HCT116 (cell line): ENCODE measurements around the gene FBXO17. TPM values are rescaled to one million over a fixed set of nuclear protein-coding genes. Genes with fewer than 3 reads are reported as not detected.

Source experiments
- ATAC-seq: fragments of 200-7000 bp; cut with Tn5 transposase; 2 replicates; pipeline ENCODE4 v1.9.1; 2020; ENCODE audit warnings: mild to moderate bottlenecking, moderate library complexity
- BruUV-seq: library from RNA; stranded (reverse); fragments of 400-500 nt; replicated peaks from 2 replicates; lab custom pipeline; 2021; lab: Mats Ljungman, UMichigan
- CTCF ChIA-PET: fragments of 300-600 bp; sonication (Branson Sonifier 250); formaldehyde crosslinking; loops from one replicate; lab custom pipeline; 2021; ENCODE audit warnings: antibody characterized with exemption; lab: Charles Lee
- POLR2A ChIA-PET: fragments of 300-600, 350-600 bp; sonication (Branson Sonifier 250); formaldehyde crosslinking; loops from one replicate; lab custom pipeline; 2021; ENCODE audit warnings: antibody characterized with exemption; lab: Charles Lee
- RAD21 ChIA-PET, 2 experiments: fragments of 300-600 bp; sonication (Branson Sonifier 250); formaldehyde crosslinking; loops; one replicate each; lab custom pipeline; 2023; ENCODE audit warnings: low total read pairs in 2 of 2; ENCODE audit not compliant: uncharacterized antibody in 2 of 2, unreplicated experiment in 2 of 2, low non-redundant PET in 1 of 2; lab: Charles Lee
- DNase-seq: peaks from one replicate; pipeline ENCODE4 v3.0.0-alpha.2; 2010; ENCODE audit warnings: low read depth, low spot score
- H2AFZ ChIP-seq: fragments of 200-600 bp; shearing (Covaris generic), sonication (generic); 2 replicates; pipeline ENCODE4 v1.6.1; 2017; ENCODE audit warnings: low read depth, mixed run types, mixed read lengths, antibody characterized with exemption, low read length; ENCODE audit not compliant: poor library complexity, severe bottlenecking
- H3K27ac ChIP-seq: 2 replicates; pipeline ENCODE4 v1.5.1; 2012; ENCODE audit warnings: low read depth, low read length
- H3K27me3 ChIP-seq: fragments of 200-600 bp; sonication (generic); 2 replicates; pipeline ENCODE4 v1.6.1; 2016; ENCODE audit warnings: mixed run types, low read length, mixed read lengths; ENCODE audit not compliant: insufficient read depth
- H3K36me3 ChIP-seq, 2 experiments: fragments of 200-500 bp in 1 of 2; fragments of 200-600 bp in 1 of 2; sonication (Bioruptor generic) in 1 of 2; sonication (generic) in 1 of 2; 2 replicates each; pipeline versions ENCODE4 v1.5.1 to v1.6.1; 2014 to 2016; ENCODE audit warnings: low read length in 2 of 2, inconsistent platforms in 1 of 2, mixed read lengths in 1 of 2, mixed run types in 1 of 2; ENCODE audit not compliant: insufficient read depth in 2 of 2, control insufficient read depth in 1 of 2
- H3K4me1 ChIP-seq, 2 experiments: fragments of 200-600 bp in 1 of 2; sonication (generic) in 1 of 2; 2 replicates each; pipeline versions ENCODE4 v1.5.1 to v1.6.1; 2012 to 2017; ENCODE audit warnings: low read length in 2 of 2, inconsistent platforms in 1 of 2, mild to moderate bottlenecking in 1 of 2, mixed read lengths in 1 of 2, mixed run types in 1 of 2, moderate library complexity in 1 of 2; ENCODE audit not compliant: insufficient read depth in 2 of 2, control insufficient read depth in 1 of 2
- H3K4me2 ChIP-seq: fragments of 200-600 bp; sonication (generic); 2 replicates; pipeline ENCODE4 v1.6.1; 2017; ENCODE audit warnings: mixed run types, low read length, mixed read lengths
- H3K4me3 ChIP-seq, 2 experiments: fragments of 200-600 bp in 1 of 2; sonication (generic) in 1 of 2; replicated peaks in 1 of 2; 2 replicates each; pipeline ENCODE4 v1.5.1; 2011 to 2016; ENCODE audit warnings: low read length in 2 of 2, control low read depth in 1 of 2, low read depth in 1 of 2, mild to moderate bottlenecking in 1 of 2, mixed read lengths in 1 of 2, mixed run types in 1 of 2
- H3K79me2 ChIP-seq: fragments of 200-600 bp; sonication (generic); 2 replicates; pipeline ENCODE4 v1.6.1; 2017; ENCODE audit warnings: mild to moderate bottlenecking, mixed run types, low read length, moderate library complexity, mixed read lengths; ENCODE audit not compliant: insufficient read depth
- H3K9ac ChIP-seq: fragments of 200-600 bp; sonication (generic); 2 replicates; pipeline ENCODE4 v1.6.1; 2016; ENCODE audit warnings: low read length, mixed read lengths
- H3K9me2 ChIP-seq: fragments of 200-600 bp; sonication (generic), shearing (Covaris generic); 2 replicates; pipeline ENCODE4 v1.6.1; 2017; ENCODE audit warnings: mixed run types, mild to moderate bottlenecking, moderate library complexity; ENCODE audit not compliant: insufficient read depth
- H3K9me3 ChIP-seq, 2 experiments: fragments of 200-500 bp in 1 of 2; fragments of 200-600 bp in 1 of 2; sonication (Bioruptor generic) in 1 of 2; sonication (generic) in 1 of 2; 2 replicates each; pipeline ENCODE4 v1.6.1; 2014 to 2017; ENCODE audit warnings: low read length in 2 of 2, mixed read lengths in 2 of 2, inconsistent platforms in 1 of 2, low read depth in 1 of 2, mild to moderate bottlenecking in 1 of 2, mixed run types in 1 of 2, moderate library complexity in 1 of 2; ENCODE audit not compliant: control insufficient read depth in 1 of 2, insufficient read depth in 1 of 2
- H4K20me1 ChIP-seq: fragments of 200-600 bp; sonication (generic), shearing (Covaris generic); 2 replicates; pipeline ENCODE4 v1.6.1; 2017; ENCODE audit warnings: mixed run types, mild to moderate bottlenecking, moderate library complexity; ENCODE audit not compliant: insufficient read depth
- CTCF ChIP-seq, 3 experiments: fragments of 200-600 bp in 1 of 3; sonication (generic) in 1 of 3; IDR thresholded peaks in 2 of 3; conservative IDR thresholded peaks in 1 of 3; 2 replicates each; pipeline ENCODE4 v1.5.1; 2012 to 2017; ENCODE audit warnings: low read depth in 2 of 3, low read length in 2 of 3, antibody characterized with exemption in 1 of 3, borderline replicate concordance in 1 of 3, control low read depth in 1 of 3, mild to moderate bottlenecking in 1 of 3, mixed read lengths in 1 of 3, mixed run types in 1 of 3, moderate library complexity in 1 of 3; ENCODE audit not compliant: insufficient read depth in 1 of 3
- EZH2phosphoT487 ChIP-seq: fragments of 200-600 bp; IDR thresholded peaks from 2 replicates; pipeline ENCODE4 v1.6.1; 2018; ENCODE audit warnings: antibody characterized with exemption, borderline replicate concordance
- FOSL1 ChIP-seq: IDR thresholded peaks from 2 replicates; pipeline ENCODE4 v1.6.1; 2012; ENCODE audit warnings: low read depth
- intact Hi-C: fragments of 100-400 bp; cut with micrococcal nuclease; formaldehyde crosslinking; loops from 2 replicates; pipeline ENCODE4 v1.10.0; 2022
- total RNA-seq: library from RNA; stranded (reverse); gene quantifications from one replicate; pipeline ENCODE4 v1.2.1, GENCODE V29; 2021; ENCODE audit not compliant: unreplicated experiment
- TF ChIP-seq, protein P1 (sequence below): IDR thresholded peaks from 2 replicates; pipeline ENCODE4 v1.6.1; 2011; ENCODE audit warnings: mild to moderate bottlenecking, low read length, moderate library complexity; ENCODE audit not compliant: insufficient replicate concordance; ENCODE audit errors: extremely low read depth
- TF ChIP-seq, protein P2 (sequence below): IDR thresholded peaks from 2 replicates; pipeline ENCODE4 v1.6.1; 2012

Gene FBXO17
- total RNA-seq, 1 experiment from 2014 or later: 18.5 TPM

DNA sequence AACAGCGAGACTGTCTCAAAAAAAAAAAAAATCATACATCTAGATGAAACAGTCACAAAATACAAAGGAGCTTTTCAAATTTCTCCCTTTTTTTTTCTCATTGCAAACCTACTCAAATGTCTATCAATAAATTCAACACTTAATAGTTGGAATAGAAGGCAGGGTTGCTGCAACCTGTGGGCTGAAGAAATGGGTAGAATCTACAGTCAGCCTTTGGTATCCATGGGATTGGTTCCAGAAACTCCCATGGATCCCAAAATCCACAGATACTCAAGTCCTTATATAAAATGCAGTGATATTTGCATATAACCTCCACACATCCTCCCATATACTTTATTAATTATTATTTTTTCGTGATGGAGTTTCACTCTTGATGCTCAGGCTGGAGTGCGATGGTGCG lies 42.1 kb upstream of the FBXO17 start:
- DNase-seq (no peak), ATAC-seq (no peak)
- H3K4me3 ChIP-seq: no peak overlapping the region
- CTCF ChIA-PET: no interaction called here
- no peak overlapping the region for H3K9ac ChIP-seq
- intact Hi-C loops: no loop called here
- no peaks in the 10 kb centered on the region for H3K36me3 ChIP-seq
- H2AFZ ChIP-seq: no peak overlapping the region
- RAD21 ChIA-PET: no interaction called here
- H3K9me2 ChIP-seq: no peaks in the 10 kb centered on the region
- no peaks in the 10 kb centered on the region for H4K20me1 ChIP-seq
- no peaks in the 10 kb centered on the region for H3K79me2 ChIP-seq
- H3K4me2 ChIP-seq: no peak overlapping the region
- no TSS peak for BruUV-seq
- H3K27me3 ChIP-seq: no peaks in the 10 kb centered on the region
- TF ChIP-seq FOSL1 (no peak), CTCF (IDR thresholded peaks at IDR 0.05 in 2 of 3, conservative IDR thresholded peaks at IDR 0.05 in 1 of 3; ENCODE audit: borderline replicate concordance in 1 of 3, insufficient read depth in 1 of 3, low read depth in 2 of 3, low read length in 2 of 3) (no peak), EZH2phosphoT487 (no peak)
- TF ChIP-seq, protein P1, sequence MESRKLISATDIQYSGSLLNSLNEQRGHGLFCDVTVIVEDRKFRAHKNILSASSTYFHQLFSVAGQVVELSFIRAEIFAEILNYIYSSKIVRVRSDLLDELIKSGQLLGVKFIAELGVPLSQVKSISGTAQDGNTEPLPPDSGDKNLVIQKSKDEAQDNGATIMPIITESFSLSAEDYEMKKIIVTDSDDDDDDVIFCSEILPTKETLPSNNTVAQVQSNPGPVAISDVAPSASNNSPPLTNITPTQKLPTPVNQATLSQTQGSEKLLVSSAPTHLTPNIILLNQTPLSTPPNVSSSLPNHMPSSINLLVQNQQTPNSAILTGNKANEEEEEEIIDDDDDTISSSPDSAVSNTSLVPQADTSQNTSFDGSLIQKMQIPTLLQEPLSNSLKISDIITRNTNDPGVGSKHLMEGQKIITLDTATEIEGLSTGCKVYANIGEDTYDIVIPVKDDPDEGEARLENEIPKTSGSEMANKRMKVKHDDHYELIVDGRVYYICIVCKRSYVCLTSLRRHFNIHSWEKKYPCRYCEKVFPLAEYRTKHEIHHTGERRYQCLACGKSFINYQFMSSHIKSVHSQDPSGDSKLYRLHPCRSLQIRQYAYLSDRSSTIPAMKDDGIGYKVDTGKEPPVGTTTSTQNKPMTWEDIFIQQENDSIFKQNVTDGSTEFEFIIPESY: no peak
- TF ChIP-seq, protein P2, sequence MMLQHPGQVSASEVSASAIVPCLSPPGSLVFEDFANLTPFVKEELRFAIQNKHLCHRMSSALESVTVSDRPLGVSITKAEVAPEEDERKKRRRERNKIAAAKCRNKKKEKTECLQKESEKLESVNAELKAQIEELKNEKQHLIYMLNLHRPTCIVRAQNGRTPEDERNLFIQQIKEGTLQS: no peak
- H3K27ac ChIP-seq: no peak overlapping the region
- H3K9me3 ChIP-seq: no peaks in the 10 kb centered on the region
- POLR2A ChIA-PET: no interaction called here
- H3K4me1 ChIP-seq: no peaks in the 10 kb centered on the region
